ENCODE results near the gene IFNGR2.

DNA sequence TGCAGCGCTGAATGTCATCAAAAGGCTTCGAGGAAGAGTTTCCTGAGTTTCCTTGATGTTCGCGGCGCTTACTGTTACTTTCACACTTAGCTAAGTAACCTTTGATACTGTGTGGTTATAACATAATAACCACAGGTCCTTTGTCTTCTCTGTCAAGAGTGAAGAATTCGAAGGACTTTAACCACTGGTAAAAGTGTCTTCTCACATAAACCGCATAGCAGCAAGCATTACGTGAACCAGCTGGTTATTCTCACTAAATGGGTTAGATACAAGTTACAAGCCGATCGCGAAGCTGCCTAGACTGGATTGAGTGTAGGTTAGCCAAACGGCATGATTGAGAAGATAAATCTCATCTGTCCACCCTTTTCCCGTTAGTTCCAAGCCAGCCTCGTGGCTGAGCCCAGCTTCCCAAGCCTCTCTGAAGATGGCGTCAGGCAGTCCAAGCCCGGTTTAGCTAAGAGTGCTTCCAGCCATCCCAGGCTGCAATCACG is 18.3 kb upstream of the IFNGR2 start:
- TF ChIP-seq, protein P1, sequence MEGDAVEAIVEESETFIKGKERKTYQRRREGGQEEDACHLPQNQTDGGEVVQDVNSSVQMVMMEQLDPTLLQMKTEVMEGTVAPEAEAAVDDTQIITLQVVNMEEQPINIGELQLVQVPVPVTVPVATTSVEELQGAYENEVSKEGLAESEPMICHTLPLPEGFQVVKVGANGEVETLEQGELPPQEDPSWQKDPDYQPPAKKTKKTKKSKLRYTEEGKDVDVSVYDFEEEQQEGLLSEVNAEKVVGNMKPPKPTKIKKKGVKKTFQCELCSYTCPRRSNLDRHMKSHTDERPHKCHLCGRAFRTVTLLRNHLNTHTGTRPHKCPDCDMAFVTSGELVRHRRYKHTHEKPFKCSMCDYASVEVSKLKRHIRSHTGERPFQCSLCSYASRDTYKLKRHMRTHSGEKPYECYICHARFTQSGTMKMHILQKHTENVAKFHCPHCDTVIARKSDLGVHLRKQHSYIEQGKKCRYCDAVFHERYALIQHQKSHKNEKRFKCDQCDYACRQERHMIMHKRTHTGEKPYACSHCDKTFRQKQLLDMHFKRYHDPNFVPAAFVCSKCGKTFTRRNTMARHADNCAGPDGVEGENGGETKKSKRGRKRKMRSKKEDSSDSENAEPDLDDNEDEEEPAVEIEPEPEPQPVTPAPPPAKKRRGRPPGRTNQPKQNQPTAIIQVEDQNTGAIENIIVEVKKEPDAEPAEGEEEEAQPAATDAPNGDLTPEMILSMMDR (IDR thresholded peaks at IDR 0.05; ENCODE audit: extremely low read depth in 1 of 2, insufficient read depth in 1 of 2, low read depth in 1 of 2, low read length in 2 of 2): no peak
- TF ChIP-seq POLR2A (IDR thresholded peaks at IDR 0.05; ENCODE audit: low read depth, low read length) (no peak), EZH2 (IDR thresholded peaks at IDR 0.05; ENCODE audit: borderline replicate concordance, low read depth, low read length, severe bottlenecking) (no peak), JUN (IDR thresholded peaks at IDR 0.05; ENCODE audit: borderline replicate concordance, insufficient read depth, insufficient read length, low read depth) (no peak), POLR2AphosphoS5 (IDR thresholded peaks at IDR 0.05; ENCODE audit: insufficient read depth, low read depth, low read length) (no peak), FOS (IDR thresholded peaks at IDR 0.05; ENCODE audit: borderline replicate concordance, insufficient read depth, low read length) (no peak), GATA2 (IDR thresholded peaks at IDR 0.05; ENCODE audit: insufficient read depth, insufficient read length, low read depth, low read length) (no peak), MYC (IDR thresholded peaks at IDR 0.05; ENCODE audit: low read depth, low read length) (no peak)
- TF ChIP-seq, protein P2, sequence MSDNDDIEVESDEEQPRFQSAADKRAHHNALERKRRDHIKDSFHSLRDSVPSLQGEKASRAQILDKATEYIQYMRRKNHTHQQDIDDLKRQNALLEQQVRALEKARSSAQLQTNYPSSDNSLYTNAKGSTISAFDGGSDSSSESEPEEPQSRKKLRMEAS (IDR thresholded peaks at IDR 0.05; ENCODE audit: insufficient read depth, insufficient read length): no peak

Data from endothelial cell of umbilical vein (primary cell).